Loucy (cell line): ENCODE measurements around the gene MARK1.

Experiments used
- EZH2phosphoT487 ChIP-seq: fragments of 200-600 bp; IDR thresholded peaks from 2 replicates; pipeline ENCODE4 v1.6.1; 2018; ENCODE audit warnings: antibody characterized with exemption, mild to moderate bottlenecking, moderate library complexity, borderline replicate concordance
- TF ChIP-seq, protein P1 (sequence below): fragments of 200-600 bp; sonication (generic); conservative IDR thresholded peaks from 2 replicates; pipeline ENCODE4 v1.5.1; 2014; ENCODE audit warnings: mild to moderate bottlenecking, antibody characterized with exemption, low read length

GRCh38 chr1:220689666-220690065 is 161.7 kb downstream of the MARK1 start:
- TF ChIP-seq, protein P1, sequence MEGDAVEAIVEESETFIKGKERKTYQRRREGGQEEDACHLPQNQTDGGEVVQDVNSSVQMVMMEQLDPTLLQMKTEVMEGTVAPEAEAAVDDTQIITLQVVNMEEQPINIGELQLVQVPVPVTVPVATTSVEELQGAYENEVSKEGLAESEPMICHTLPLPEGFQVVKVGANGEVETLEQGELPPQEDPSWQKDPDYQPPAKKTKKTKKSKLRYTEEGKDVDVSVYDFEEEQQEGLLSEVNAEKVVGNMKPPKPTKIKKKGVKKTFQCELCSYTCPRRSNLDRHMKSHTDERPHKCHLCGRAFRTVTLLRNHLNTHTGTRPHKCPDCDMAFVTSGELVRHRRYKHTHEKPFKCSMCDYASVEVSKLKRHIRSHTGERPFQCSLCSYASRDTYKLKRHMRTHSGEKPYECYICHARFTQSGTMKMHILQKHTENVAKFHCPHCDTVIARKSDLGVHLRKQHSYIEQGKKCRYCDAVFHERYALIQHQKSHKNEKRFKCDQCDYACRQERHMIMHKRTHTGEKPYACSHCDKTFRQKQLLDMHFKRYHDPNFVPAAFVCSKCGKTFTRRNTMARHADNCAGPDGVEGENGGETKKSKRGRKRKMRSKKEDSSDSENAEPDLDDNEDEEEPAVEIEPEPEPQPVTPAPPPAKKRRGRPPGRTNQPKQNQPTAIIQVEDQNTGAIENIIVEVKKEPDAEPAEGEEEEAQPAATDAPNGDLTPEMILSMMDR: no peak
- no peak for TF ChIP-seq EZH2phosphoT487
